ENCODE results near the gene ZNF518B. TPM values are rescaled to one million over a fixed set of nuclear protein-coding genes. Genes with fewer than 3 reads are reported as not detected.

Gene ZNF518B
- total RNA-seq, 1 experiment from 2014 or later = 38.7 TPM

- no TSS peak for BruUV-seq (replicated peaks)
- Histone ChIP-seq H3K27ac (ENCODE audit: low read depth, low read length) (no peak overlapping the region), H3K9me2 (ENCODE audit: insufficient read depth) (no peaks in the 10 kb centered on the region), H3K27me3 (ENCODE audit: insufficient read depth, low read length) (no peaks in the 10 kb centered on the region), H2AFZ (ENCODE audit: low read depth, low read length, poor library complexity, severe bottlenecking) (no peak overlapping the region), H3K4me2 (ENCODE audit: low read length) (no peak overlapping the region), H3K36me3 (ENCODE audit: control insufficient read depth in 1 of 2, insufficient read depth in 2 of 2, low read length in 2 of 2) (no peaks in the 10 kb centered on the region), H3K4me3 (replicated peaks in 1 of 2; ENCODE audit: low read depth in 1 of 2, low read length in 2 of 2) (no peak overlapping the region), H3K9ac (ENCODE audit: low read length) (no peak overlapping the region), H3K79me2 (ENCODE audit: insufficient read depth, low read length) (no peaks in the 10 kb centered on the region), H3K9me3 (ENCODE audit: control insufficient read depth in 1 of 2, insufficient read depth in 1 of 2, low read depth in 1 of 2, low read length in 2 of 2) (no peaks in the 10 kb centered on the region), H3K4me1 (ENCODE audit: control insufficient read depth in 1 of 2, insufficient read depth in 2 of 2, low read length in 2 of 2) (no peaks in the 10 kb centered on the region), H4K20me1 (ENCODE audit: insufficient read depth) (no peaks in the 10 kb centered on the region)
- no peak for TF ChIP-seq CTCF (IDR thresholded peaks at IDR 0.05 in 2 of 3, conservative IDR thresholded peaks at IDR 0.05 in 1 of 3; ENCODE audit: borderline replicate concordance in 1 of 3, insufficient read depth in 1 of 3, low read depth in 2 of 3, low read length in 2 of 3)
- TF ChIP-seq YY1 (IDR thresholded peaks at IDR 0.05; ENCODE audit: extremely low read depth, insufficient replicate concordance, low read depth, low read length) = no peak
- TF ChIP-seq SIN3A (IDR thresholded peaks at IDR 0.05; ENCODE audit: low read depth) = no peak
- TF ChIP-seq JUND (IDR thresholded peaks at IDR 0.05) = no peak
- TF ChIP-seq ELF1 (IDR thresholded peaks at IDR 0.05; ENCODE audit: borderline replicate concordance, low read depth) = no peak
- no peak for TF ChIP-seq CBX3 (IDR thresholded peaks at IDR 0.05; ENCODE audit: low read depth)
- TF ChIP-seq EGR1 (IDR thresholded peaks at IDR 0.05; ENCODE audit: low read depth) = no peak
- no peak for TF ChIP-seq EZH2phosphoT487 (IDR thresholded peaks at IDR 0.05; ENCODE audit: borderline replicate concordance)
- TF ChIP-seq FOSL1 (IDR thresholded peaks at IDR 0.05; ENCODE audit: low read depth) = no peak
- no peak for TF ChIP-seq RAD21 (IDR thresholded peaks at IDR 0.05; ENCODE audit: low read depth)
- no peak for TF ChIP-seq EZH2 (IDR thresholded peaks at IDR 0.05)
- TF ChIP-seq REST (IDR thresholded peaks at IDR 0.05; ENCODE audit: low read depth) = no peak
- TF ChIP-seq ATF3 (IDR thresholded peaks at IDR 0.05) = no peak
- TF ChIP-seq TCF7L2 (IDR thresholded peaks at IDR 0.05; ENCODE audit: borderline replicate concordance, extremely low read depth, insufficient read depth, insufficient read length) = no peak
- TF ChIP-seq ZFX (IDR thresholded peaks at IDR 0.05) = no peak
- no peak for TF ChIP-seq ZBTB33 (IDR thresholded peaks at IDR 0.05; ENCODE audit: extremely low read depth, insufficient replicate concordance, low read length)
- no peak for TF ChIP-seq ZNF274 (IDR thresholded peaks at IDR 0.05; ENCODE audit: low read depth, low read length)
- no peak for TF ChIP-seq SP1 (IDR thresholded peaks at IDR 0.05; ENCODE audit: low read depth)
- DNase-seq (ENCODE audit: low read depth, low spot score) (no peak), ATAC-seq (no peak)
- intact Hi-C loops (cut with micrococcal nuclease) = no loop called here
- CTCF ChIA-PET = no interaction called here
- RAD21 ChIA-PET (ENCODE audit: low non-redundant PET in 1 of 2, low total read pairs in 2 of 2, uncharacterized antibody in 2 of 2, unreplicated experiment in 2 of 2) = no interaction called here
- POLR2A ChIA-PET = no interaction called here
Observed at GRCh38 chr4:10482913-10483312, 25.7 kb upstream of the ZNF518B start.
